K562 (cell line): ENCODE measurements around the gene UHRF1. TPM values are rescaled to one million over a fixed set of nuclear protein-coding genes. Genes with fewer than 3 reads are reported as not detected.

Experiments used
- ATAC-seq: fragments of 200-7000 bp; cut with Tn5 transposase; 3 replicates; pipeline ENCODE4 v1.9.1; 2020; ENCODE audit warnings: moderate library complexity
- BruUV-seq: library from RNA; stranded (reverse); fragments of 400-500 nt; replicated peaks from 2 replicates; lab custom pipeline; 2021; lab: Mats Ljungman, UMichigan
- CTCF ChIA-PET: fragments of 300-600 bp; formaldehyde crosslinking; extraction: SDS; loops from one replicate; lab custom pipeline; 2021; ENCODE audit warnings: low intra/inter-chr PET ratio; lab: Yijun Ruan, JAX
- POLR2A ChIA-PET: fragments of 300-600, 350-650 bp; sonication (Branson Sonifier 250); formaldehyde crosslinking; extraction: SDS; loops from one replicate; lab custom pipeline; 2021; ENCODE audit warnings: antibody characterized with exemption, inconsistent platforms; lab: Yijun Ruan, JAX
- DNase-seq, 4 experiments: peaks; one replicate each; pipeline versions ENCODE4 v3.0.0 to v3.0.0-alpha.2; 2011 to 2018; ENCODE audit warnings: low spot score in 3 of 4, mixed read lengths in 3 of 4; ENCODE audit errors: extremely low read depth in 1 of 4
- FAIRE-seq: peaks from 2 replicates; lab custom pipeline; 2011; peaks lifted over from hg19 to GRCh38; lab: Jason Lieb, UNC
- H2AFZ ChIP-seq: 2 replicates; pipeline ENCODE4 v1.6.0; 2011; ENCODE audit warnings: low read depth, low read length, control low read depth, inconsistent platforms
- H3K27ac ChIP-seq: fragments of 200-600 bp; 3 replicates; pipeline ENCODE4 v1.8.0; 2011; ENCODE audit warnings: low read depth, mild to moderate bottlenecking, control low read depth, inconsistent platforms, low read length, moderate library complexity, mixed read lengths; ENCODE audit errors: extremely low read depth
- H3K27me3 ChIP-seq, 2 experiments: fragments of 300-600 bp in 1 of 2; 2 replicates in 1 of 2; 3 replicates in 1 of 2; pipeline versions ENCODE4 v1.6.0 to v1.8.0; 2011; ENCODE audit warnings: inconsistent platforms in 2 of 2, low read length in 2 of 2, mild to moderate bottlenecking in 1 of 2, mixed read lengths in 1 of 2, moderate library complexity in 1 of 2; ENCODE audit not compliant: control insufficient read depth in 2 of 2, insufficient read depth in 2 of 2
- H3K36me3 ChIP-seq: fragments of 300-600 bp; 3 replicates; pipeline ENCODE4 v1.8.0; 2011; ENCODE audit warnings: mild to moderate bottlenecking, low read length, inconsistent platforms; ENCODE audit not compliant: control insufficient read depth, insufficient read depth
- H3K4me1 ChIP-seq, 2 experiments: fragments of 200-600 bp in 1 of 2; replicated peaks in 1 of 2; 2 replicates in 1 of 2; 3 replicates in 1 of 2; pipeline versions ENCODE4 v1.5.1 to v1.8.0; 2011; ENCODE audit warnings: inconsistent platforms in 2 of 2, low read length in 2 of 2, mild to moderate bottlenecking in 1 of 2, mixed read lengths in 1 of 2, moderate library complexity in 1 of 2; ENCODE audit not compliant: control insufficient read depth in 2 of 2, insufficient read depth in 2 of 2
- H3K4me2 ChIP-seq: 2 replicates; pipeline ENCODE4 v1.6.1; 2011; ENCODE audit warnings: low read length, control low read depth, inconsistent platforms, mixed read lengths; ENCODE audit not compliant: insufficient read depth
- H3K4me3 ChIP-seq: fragments of 200-600 bp; sonication (generic), shearing (Covaris generic); 2 replicates; pipeline ENCODE4 v1.5.1; 2016; ENCODE audit warnings: control low read depth, inconsistent platforms
- H3K79me2 ChIP-seq: fragments of 200-600 bp; 3 replicates; pipeline ENCODE4 v1.8.0; 2011; ENCODE audit warnings: low read length, inconsistent platforms; ENCODE audit not compliant: control insufficient read depth, insufficient read depth
- H3K9ac ChIP-seq, 2 experiments: 2 replicates each; pipeline versions ENCODE4 v1.6.0 to v1.6.1; 2011; ENCODE audit warnings: low read depth in 2 of 2, low read length in 2 of 2, control low read depth in 1 of 2, inconsistent platforms in 1 of 2, mild to moderate bottlenecking in 1 of 2, mixed read lengths in 1 of 2; ENCODE audit not compliant: insufficient read depth in 1 of 2
- H3K9me1 ChIP-seq: one replicate; pipeline ENCODE4 v1.6.0; 2011; ENCODE audit warnings: inconsistent platforms, mild to moderate bottlenecking, low read length, moderate library complexity; ENCODE audit not compliant: control insufficient read depth, insufficient read depth
- H3K9me3 ChIP-seq: replicated peaks from 2 replicates; pipeline ENCODE4 v1.5.1; 2011; ENCODE audit warnings: low read depth, low read length, inconsistent platforms; ENCODE audit not compliant: control insufficient read depth, insufficient read depth
- H4K20me1 ChIP-seq: replicated peaks from 2 replicates; pipeline ENCODE4 v1.6.1; 2011; ENCODE audit warnings: low read length, inconsistent platforms, mixed read lengths; ENCODE audit not compliant: control insufficient read depth, insufficient read depth
- BMI1 ChIP-seq: fragments of 150-350 bp; IDR thresholded peaks from 2 replicates; pipeline ENCODE4 v1.6.1; 2014; ENCODE audit warnings: low read length
- EZH2 ChIP-seq: IDR thresholded peaks from 2 replicates; pipeline ENCODE4 v1.6.1; 2012; ENCODE audit warnings: low read depth, mild to moderate bottlenecking, inconsistent platforms, low read length, borderline replicate concordance
- HDAC1 ChIP-seq, 2 experiments: fragments of 450-650 bp; IDR thresholded peaks; 2 replicates each; pipeline ENCODE4 v1.6.1; 2016 to 2017; ENCODE audit warnings: inconsistent platforms in 1 of 2, mild to moderate bottlenecking in 1 of 2, moderate library complexity in 1 of 2
- KAT8 ChIP-seq: fragments of 450-650 bp; IDR thresholded peaks from 2 replicates; pipeline ENCODE4 v1.6.1; 2016; ENCODE audit warnings: low read depth, mild to moderate bottlenecking
- NKRF ChIP-seq: fragments of 450-650 bp; IDR thresholded peaks from 2 replicates; pipeline ENCODE4 v1.6.1; 2016; ENCODE audit warnings: borderline replicate concordance
- RBBP5 ChIP-seq: fragments of 200-600 bp; sonication (generic); IDR thresholded peaks from 2 replicates; pipeline ENCODE4 v1.6.1; 2012; ENCODE audit warnings: borderline replicate concordance, mild to moderate bottlenecking, low read length, control low read depth, inconsistent platforms; ENCODE audit not compliant: insufficient read depth, poor library complexity, severe bottlenecking
- SMARCE1 ChIP-seq: fragments of 450-650 bp; IDR thresholded peaks from 2 replicates; pipeline ENCODE4 v1.7.1; 2016; ENCODE audit warnings: mild to moderate bottlenecking
- SPI1 ChIP-seq: IDR thresholded peaks from 2 replicates; pipeline ENCODE4 v1.6.1; 2011; ENCODE audit warnings: low read depth, low read length, control low read depth, borderline replicate concordance
- XRCC5 ChIP-seq: fragments of 200-400 bp; formaldehyde crosslinking; IDR thresholded peaks from 2 replicates; pipeline ENCODE4 v1.6.1; 2017; ENCODE audit warnings: low read depth, mild to moderate bottlenecking, low read length
- YY1 ChIP-seq, 3 experiments: IDR thresholded peaks; 2 replicates each; pipeline ENCODE4 v1.6.1; 2011; ENCODE audit warnings: low read length in 2 of 3, mild to moderate bottlenecking in 2 of 3, moderate library complexity in 2 of 3, borderline replicate concordance in 1 of 3, control low read depth in 1 of 3, low read depth in 1 of 3; ENCODE audit not compliant: insufficient read depth in 3 of 3, insufficient replicate concordance in 2 of 3, control insufficient read depth in 1 of 3, insufficient read length in 1 of 3; ENCODE audit errors: extremely low read depth in 1 of 3
- ZFX ChIP-seq: sonication (generic); formaldehyde crosslinking; IDR thresholded peaks from 2 replicates; pipeline ENCODE4 v1.8.0; 2022; ENCODE audit warnings: mild to moderate bottlenecking, missing genetic modification reagents, moderate library complexity
- ZNF232 ChIP-seq: sonication (generic); formaldehyde crosslinking; IDR thresholded peaks from 2 replicates; pipeline ENCODE4 v1.8.0; 2022; ENCODE audit warnings: mild to moderate bottlenecking, missing genetic modification reagents
- ZNF274 ChIP-seq: IDR thresholded peaks from 2 replicates; pipeline ENCODE4 v1.6.1; 2011; ENCODE audit warnings: low read depth, mild to moderate bottlenecking, low read length, moderate library complexity, borderline replicate concordance
- ZNF57 ChIP-seq: fragments of 450-650 bp; formaldehyde crosslinking; IDR thresholded peaks from 2 replicates; pipeline ENCODE4 v1.4.0; 2020; ENCODE audit warnings: mild to moderate bottlenecking, moderate library complexity
- WGBS: fragments of 100-300 bp; shearing (Covaris generic); methylation state at CpG from one replicate; pipeline ENCODE4 v1.1.6; 2016; ENCODE audit warnings: low coverage, mixed read lengths; ENCODE audit not compliant: insufficient coverage; ENCODE audit errors: missing lambda C conversion rate; 5-methylcytosine and 5-hydroxymethylcytosine counted together
- in situ Hi-C: fragments of 300-500 bp; cut with MboI; formaldehyde crosslinking; loops from 4 replicates; pipeline ENCODE4 v1.15.0; 2018; ENCODE audit warnings: inconsistent platforms, mixed read lengths
- intact Hi-C: fragments of 100-400 bp; cut with micrococcal nuclease; formaldehyde crosslinking; loops from 2 replicates; pipeline ENCODE4 v1.14.2; 2022
- polyA plus RNA-seq, 8 experiments: library from polyadenylated mRNA; depleted of rRNA in 4 of 8; stranded (reverse) in 5 of 8; unstranded in 3 of 8; fragments of >200 nt; fragmentation: Nextera tagmentation in 2 of 8; fragmentation: Illumina TruSeq in 1 of 8; extraction: Ambion mirVana in 2 of 8; extraction: Trizol in 1 of 8; gene quantifications; 2 replicates each; pipeline versions ENCODE4 v1.2.1 to v1.2.3, GENCODE V29; 2011 to 2014; ENCODE audit warnings: inconsistent platforms in 1 of 8, missing spikeins in 1 of 8
- total RNA-seq, 7 experiments: library from RNA; depleted of rRNA in 6 of 7; stranded (reverse); fragments of >200 nt in 6 of 7; fragmentation: Illumina TruSeq in 2 of 7; extraction: Trizol in 2 of 7; gene quantifications; 2 replicates each; pipeline versions ENCODE4 v1.2.1 to v1.2.3, GENCODE V29; 2011 to 2021; ENCODE audit warnings: low replicate concordance in 1 of 7
- TF ChIP-seq, protein P1 (sequence below): fragments of 250-450 bp; sonication (Bioruptor Pico); IDR thresholded peaks from 2 replicates; pipeline ENCODE4 v1.8.0; 2021; ENCODE audit warnings: mild to moderate bottlenecking, moderate library complexity
- TF ChIP-seq, protein P2 (sequence below): fragments of 450-650 bp; formaldehyde crosslinking; IDR thresholded peaks from 2 replicates; pipeline ENCODE4 v1.4.0; 2020; ENCODE audit warnings: mild to moderate bottlenecking, moderate library complexity

Gene UHRF1
- total and polyA plus RNA-seq, 9 of the 15 experiments (the other 6 are each of a cell fraction or from before 2014, with no cell fraction given), result 6.0 to 101 (median 30.9) TPM

- ChIA-PET POLR2A (interaction anchor here (0.6 to 1.6 kb wide), 3 partner anchors 27 to 77 kb away, joined by 3 to 10 read pairs (median 4); no protein-coding TSS in a partner anchor), CTCF (no interaction called here)
- intact Hi-C loops (no loop called here), in situ Hi-C loops (no loop called here)
- Histone ChIP-seq H3K9me3 (no peaks in the 10 kb centered on the region), H3K4me1 (peaks cover 20 to 56% of the 10 kb centered on the region in 2 experiments; a peak in 4 of 5 replicates), H3K9ac (peak overlapping the region; percentile 56 to 96), H3K27me3 (no peaks in the 10 kb centered on the region; a peak in 1 of 5 replicates), H3K4me2 (peak overlapping the region; percentile 89), H3K27ac (peak overlapping the region; percentile 59), H3K79me2 (peaks cover 53% of the 10 kb centered on the region), H3K36me3 (peaks cover 3% of the 10 kb centered on the region; the same call in 2 of the 3 replicates), H3K4me3 (peak overlapping the region; percentile 61), H4K20me1 (peaks cover 38% of the 10 kb centered on the region), H3K9me1 (peaks cover 12% of the 10 kb centered on the region), H2AFZ (no peak overlapping the region)
- 2% methylated on average over 21 of the region's 25 CpGs for WGBS
- peak in 1 of 4 experiments; percentile 44 for DNase-seq
- BruUV-seq, result TSS peak; percentile 56
- FAIRE-seq, result peak; percentile 55
- ATAC-seq, result no peak
- TF ChIP-seq EZH2, result no peak
- TF ChIP-seq ZNF232 (CRISPR knock-in tag), result peak; percentile 58; the same call in 1 of the 2 replicates
- TF ChIP-seq, protein P1, sequence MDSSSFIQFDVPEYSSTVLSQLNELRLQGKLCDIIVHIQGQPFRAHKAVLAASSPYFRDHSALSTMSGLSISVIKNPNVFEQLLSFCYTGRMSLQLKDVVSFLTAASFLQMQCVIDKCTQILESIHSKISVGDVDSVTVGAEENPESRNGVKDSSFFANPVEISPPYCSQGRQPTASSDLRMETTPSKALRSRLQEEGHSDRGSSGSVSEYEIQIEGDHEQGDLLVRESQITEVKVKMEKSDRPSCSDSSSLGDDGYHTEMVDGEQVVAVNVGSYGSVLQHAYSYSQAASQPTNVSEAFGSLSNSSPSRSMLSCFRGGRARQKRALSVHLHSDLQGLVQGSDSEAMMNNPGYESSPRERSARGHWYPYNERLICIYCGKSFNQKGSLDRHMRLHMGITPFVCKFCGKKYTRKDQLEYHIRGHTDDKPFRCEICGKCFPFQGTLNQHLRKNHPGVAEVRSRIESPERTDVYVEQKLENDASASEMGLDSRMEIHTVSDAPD (CRISPR knock-in tag), result no peak
- TF ChIP-seq BMI1, result no peak
- TF ChIP-seq YY1 (IDR thresholded peaks at IDR 0.05; ENCODE audit: borderline replicate concordance in 1 of 3, control insufficient read depth in 1 of 3, extremely low read depth in 1 of 3, insufficient read depth in 3 of 3, insufficient read length in 1 of 3, insufficient replicate concordance in 2 of 3, low read depth in 1 of 3, low read length in 2 of 3), result peak in 1 of 3 experiments; percentile 37
- peak; percentile 12; the same call in 1 of the 2 replicates for TF ChIP-seq ZFX (CRISPR knock-in tag)
- peak in 1 of 2 experiments; percentile 37; a peak in 1 of 4 replicates for TF ChIP-seq HDAC1 (IDR thresholded peaks at IDR 0.05)
- TF ChIP-seq, protein P2, sequence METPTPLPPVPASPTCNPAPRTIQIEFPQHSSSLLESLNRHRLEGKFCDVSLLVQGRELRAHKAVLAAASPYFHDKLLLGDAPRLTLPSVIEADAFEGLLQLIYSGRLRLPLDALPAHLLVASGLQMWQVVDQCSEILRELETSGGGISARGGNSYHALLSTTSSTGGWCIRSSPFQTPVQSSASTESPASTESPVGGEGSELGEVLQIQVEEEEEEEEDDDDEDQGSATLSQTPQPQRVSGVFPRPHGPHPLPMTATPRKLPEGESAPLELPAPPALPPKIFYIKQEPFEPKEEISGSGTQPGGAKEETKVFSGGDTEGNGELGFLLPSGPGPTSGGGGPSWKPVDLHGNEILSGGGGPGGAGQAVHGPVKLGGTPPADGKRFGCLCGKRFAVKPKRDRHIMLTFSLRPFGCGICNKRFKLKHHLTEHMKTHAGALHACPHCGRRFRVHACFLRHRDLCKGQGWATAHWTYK (CRISPR knock-in tag), result no peak
- TF ChIP-seq XRCC5, result 0 out of 2 replicates have a peak, but pooled peaks have one; percentile 27
- no peak for TF ChIP-seq KAT8
- no peak for TF ChIP-seq ZNF57 (CRISPR knock-in tag)
- peak; percentile 54 for TF ChIP-seq SPI1
- TF ChIP-seq RBBP5, result peak; percentile 10
- TF ChIP-seq SMARCE1, result 0 out of 2 replicates have a peak, but pooled peaks have one; percentile 15
- TF ChIP-seq NKRF, result peak; percentile 52; the same call in 1 of the 2 replicates
- no peak for TF ChIP-seq ZNF274
These were observed 60.7 kb downstream of the UHRF1 start for GRCh38 chr19:4969772-4970531.
